ENCODE measurements around the gene ECHS1.

The ECHS1 gene

GRCh38 chr10:133341983-133342382 lies 31.2 kb downstream of the ECHS1 start:
- Histone ChIP-seq H3K27ac (ENCODE audit: low read length) (no peak overlapping the region), H3K4me3 (ENCODE audit: low read length) (no peak overlapping the region), H3K4me1 (ENCODE audit: control insufficient read depth, insufficient read depth, low read length) (0 out of 2 replicates have a peak, but pooled peaks cover 3% of the 10 kb centered on the region), H3K36me3 (ENCODE audit: control insufficient read depth, insufficient read depth, low read length) (no peaks in the 10 kb centered on the region), H3K9me3 (ENCODE audit: control insufficient read depth, insufficient read depth, low read length) (no peaks in the 10 kb centered on the region), H3K27me3 (ENCODE audit: control insufficient read depth, insufficient read depth, low read length) (peaks cover 5% of the 10 kb centered on the region; the same call in 1 of the 2 replicates)
- WGBS (ENCODE audit: insufficient coverage, insufficient read length) = no CpG with 5 or more reads among the region's 4 CpGs
- DNase-seq (ENCODE audit: low read depth, low spot score) = no peak

GRCh38 chr10:133339708-133340380 lies 33.3 kb downstream of the ECHS1 start:
- no peak overlapping the region for H3K27ac ChIP-seq (ENCODE audit: low read length)
- no peak overlapping the region for H3K4me3 ChIP-seq (ENCODE audit: low read length)
- H3K27me3 ChIP-seq (ENCODE audit: control insufficient read depth, insufficient read depth, low read length) = peaks cover 23% of the 10 kb centered on the region; the same call in 1 of the 2 replicates
- DNase-seq (ENCODE audit: low read depth, low spot score) = no peak
- H3K9me3 ChIP-seq (ENCODE audit: control insufficient read depth, insufficient read depth, low read length) = no peaks in the 10 kb centered on the region
- peaks cover 2% of the 10 kb centered on the region; the same call in 1 of the 2 replicates for H3K36me3 ChIP-seq (ENCODE audit: control insufficient read depth, insufficient read depth, low read length)
- 100% methylated on average over 3 of the region's 13 CpGs for WGBS (ENCODE audit: insufficient coverage, insufficient read length)
- H3K4me1 ChIP-seq (ENCODE audit: control insufficient read depth, insufficient read depth, low read length) = peaks cover 5% of the 10 kb centered on the region; the same call in 1 of the 2 replicates

DNA sequence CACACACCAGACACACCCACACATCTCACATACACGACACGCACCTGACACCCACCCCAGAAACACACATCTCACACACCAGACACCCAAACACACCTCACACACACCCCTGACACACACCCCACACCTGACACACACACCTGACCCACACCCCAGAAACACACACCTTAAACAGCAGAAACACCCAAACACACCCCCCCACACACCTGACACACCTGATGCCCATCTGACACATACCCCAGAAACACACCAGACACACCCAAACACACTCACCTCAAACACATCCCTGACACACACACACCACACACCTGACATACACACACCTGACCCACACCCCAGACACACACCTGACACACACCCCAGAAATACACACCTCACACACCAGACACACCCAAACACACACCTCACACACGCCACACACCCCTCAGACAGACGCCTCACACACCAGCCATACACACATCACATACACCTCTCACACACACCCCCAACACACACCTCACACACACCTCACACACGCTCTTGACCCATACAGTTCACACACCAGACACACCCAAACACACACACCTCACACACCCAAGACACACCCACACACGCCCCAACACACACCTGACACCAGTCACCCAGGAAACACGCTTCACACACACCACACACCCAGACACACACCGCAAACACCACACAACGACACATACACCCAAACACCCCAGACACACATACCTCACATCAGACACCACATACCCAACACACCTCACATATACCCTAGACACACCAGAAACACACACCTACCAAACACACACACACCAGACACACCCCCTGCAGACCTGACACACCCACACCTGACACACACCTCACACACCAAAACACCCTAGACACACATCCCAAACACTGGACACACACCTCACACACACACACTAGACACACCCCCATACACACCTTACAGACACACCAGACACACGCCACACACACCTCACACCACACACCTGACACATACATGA lies 34.8 kb downstream of the ECHS1 start:
- Histone ChIP-seq H3K9me3 (ENCODE audit: control insufficient read depth, insufficient read depth, low read length) (no peaks in the 10 kb centered on the region), H3K4me3 (ENCODE audit: low read length) (no peak overlapping the region), H3K4me1 (ENCODE audit: control insufficient read depth, insufficient read depth, low read length) (peaks cover 4% of the 10 kb centered on the region; the same call in 1 of the 2 replicates), H3K27me3 (ENCODE audit: control insufficient read depth, insufficient read depth, low read length) (peaks cover 30% of the 10 kb centered on the region; the same call in 1 of the 2 replicates), H3K27ac (ENCODE audit: low read length) (no peak overlapping the region), H3K36me3 (ENCODE audit: control insufficient read depth, insufficient read depth, low read length) (peaks cover 2% of the 10 kb centered on the region; the same call in 1 of the 2 replicates)
- 100% methylated on average over 9 of the region's 10 CpGs for WGBS (ENCODE audit: insufficient coverage, insufficient read length)
- DNase-seq (ENCODE audit: low read depth, low spot score) = no peak

GRCh38 chr10:133337370-133337725 lies 35.8 kb downstream of the ECHS1 start:
- H3K27me3 ChIP-seq (ENCODE audit: control insufficient read depth, insufficient read depth, low read length) = peaks cover 36% of the 10 kb centered on the region; the same call in 1 of the 2 replicates
- H3K36me3 ChIP-seq (ENCODE audit: control insufficient read depth, insufficient read depth, low read length) = peaks cover 2% of the 10 kb centered on the region; the same call in 1 of the 2 replicates
- no peak for DNase-seq (ENCODE audit: low read depth, low spot score)
- H3K4me3 ChIP-seq (ENCODE audit: low read length) = no peak overlapping the region
- peaks cover 2% of the 10 kb centered on the region; the same call in 1 of the 2 replicates for H3K4me1 ChIP-seq (ENCODE audit: control insufficient read depth, insufficient read depth, low read length)
- no peak overlapping the region for H3K27ac ChIP-seq (ENCODE audit: low read length)
- H3K9me3 ChIP-seq (ENCODE audit: control insufficient read depth, insufficient read depth, low read length) = no peaks in the 10 kb centered on the region
- 100% methylated on average over 3 of the region's 3 CpGs for WGBS (ENCODE audit: insufficient coverage, insufficient read length)

GRCh38 chr10:133336577-133337369 lies 36.4 kb downstream of the ECHS1 start, which contains the start of gene CALY:
CALY (minus strand) TSS chr10:133336896; CDS start chr10:133328989, 7,907 bp downstream.
- WGBS (ENCODE audit: insufficient coverage, insufficient read length) = no CpG with 5 or more reads among the region's 63 CpGs
- Histone ChIP-seq H3K4me3 (ENCODE audit: low read length) (no peak within 1 kb of the TSS), H3K27ac (ENCODE audit: low read length) (no peak within 1 kb of the TSS), H3K27me3 (ENCODE audit: control insufficient read depth, insufficient read depth, low read length) (peaks cover 40% of the 10 kb centered on the region; the same call in 1 of the 2 replicates), H3K36me3 (ENCODE audit: control insufficient read depth, insufficient read depth, low read length) (peaks cover 2% of the 10 kb centered on the region; the same call in 1 of the 2 replicates), H3K9me3 (ENCODE audit: control insufficient read depth, insufficient read depth, low read length) (no peaks in the 10 kb centered on the region), H3K4me1 (ENCODE audit: control insufficient read depth, insufficient read depth, low read length) (peaks cover 2% of the 10 kb centered on the region; the same call in 1 of the 2 replicates)
- no peak for DNase-seq (ENCODE audit: low read depth, low spot score)

DNA sequence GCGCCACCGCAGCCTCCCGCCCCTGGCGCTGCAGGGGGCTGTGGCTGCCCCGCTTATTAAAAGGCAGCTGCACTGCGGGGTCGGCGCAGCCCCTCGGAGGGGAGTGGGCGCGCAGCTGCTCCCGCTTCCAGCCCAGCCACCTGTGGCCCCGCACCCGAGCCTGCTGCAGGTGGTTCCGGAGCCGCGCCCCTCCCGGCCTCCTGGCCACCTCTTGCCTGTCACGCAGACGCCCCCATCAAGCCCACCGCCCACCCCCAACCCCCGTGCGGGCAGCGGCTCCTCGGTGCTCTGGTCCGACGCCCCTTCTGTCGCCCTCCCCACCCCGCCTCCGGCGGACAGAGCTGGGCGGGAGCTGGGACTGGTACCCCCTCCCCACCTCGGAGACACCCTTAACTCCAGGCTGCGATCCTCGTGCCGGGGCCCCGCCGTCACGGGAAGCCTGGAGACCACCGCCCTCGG lies 37.0 kb downstream of the ECHS1 start:
- Histone ChIP-seq H3K4me1 (ENCODE audit: control insufficient read depth, insufficient read depth, low read length) (peaks cover 2% of the 10 kb centered on the region; the same call in 1 of the 2 replicates), H3K4me3 (ENCODE audit: low read length) (no peak overlapping the region), H3K27me3 (ENCODE audit: control insufficient read depth, insufficient read depth, low read length) (peaks cover 40% of the 10 kb centered on the region; the same call in 1 of the 2 replicates), H3K27ac (ENCODE audit: low read length) (no peak overlapping the region), H3K9me3 (ENCODE audit: control insufficient read depth, insufficient read depth, low read length) (no peaks in the 10 kb centered on the region), H3K36me3 (ENCODE audit: control insufficient read depth, insufficient read depth, low read length) (peaks cover 2% of the 10 kb centered on the region; the same call in 1 of the 2 replicates)
- no peak for DNase-seq (ENCODE audit: low read depth, low spot score)
- WGBS (ENCODE audit: insufficient coverage, insufficient read length) = no CpG with 5 or more reads among the region's 41 CpGs

GRCh38 chr10:133335246-133336117 lies 37.7 kb downstream of the ECHS1 start:
- WGBS (ENCODE audit: insufficient coverage, insufficient read length) = no CpG with 5 or more reads among the region's 75 CpGs
- DNase-seq (ENCODE audit: low read depth, low spot score) = no peak
- peaks cover 40% of the 10 kb centered on the region; the same call in 1 of the 2 replicates for H3K27me3 ChIP-seq (ENCODE audit: control insufficient read depth, insufficient read depth, low read length)
- H3K4me3 ChIP-seq (ENCODE audit: low read length) = peak overlapping the region; percentile 31; the same call in 1 of the 2 replicates
- H3K36me3 ChIP-seq (ENCODE audit: control insufficient read depth, insufficient read depth, low read length) = peaks cover 2% of the 10 kb centered on the region; the same call in 1 of the 2 replicates
- H3K4me1 ChIP-seq (ENCODE audit: control insufficient read depth, insufficient read depth, low read length) = peaks cover 2% of the 10 kb centered on the region; the same call in 1 of the 2 replicates
- no peaks in the 10 kb centered on the region for H3K9me3 ChIP-seq (ENCODE audit: control insufficient read depth, insufficient read depth, low read length)
- H3K27ac ChIP-seq (ENCODE audit: low read length) = no peak overlapping the region

- DNase-seq (ENCODE audit: low read depth, low spot score) = no peak
- Histone ChIP-seq H3K27me3 (ENCODE audit: control insufficient read depth, insufficient read depth, low read length) (peaks cover 40% of the 10 kb centered on the region; the same call in 1 of the 2 replicates), H3K36me3 (ENCODE audit: control insufficient read depth, insufficient read depth, low read length) (peaks cover 2% of the 10 kb centered on the region; the same call in 1 of the 2 replicates), H3K27ac (ENCODE audit: low read length) (no peak overlapping the region), H3K4me1 (ENCODE audit: control insufficient read depth, insufficient read depth, low read length) (peaks cover 2% of the 10 kb centered on the region; the same call in 1 of the 2 replicates), H3K4me3 (ENCODE audit: low read length) (peak overlapping the region; percentile 31; the same call in 1 of the 2 replicates), H3K9me3 (ENCODE audit: control insufficient read depth, insufficient read depth, low read length) (no peaks in the 10 kb centered on the region)
- WGBS (ENCODE audit: insufficient coverage, insufficient read length) = no CpG with 5 or more reads among the region's 51 CpGs
These were observed 38.5 kb downstream of the ECHS1 start for GRCh38 chr10:133334503-133335245.
